ENCODE results near the gene HOXA5. TPM values are rescaled to one million over a fixed set of nuclear protein-coding genes. Genes with fewer than 3 reads are reported as not detected.
A peak's percentile ranks its signal among the peaks of the same experiment; 100 is the strongest.

The HOXA5 gene
- total RNA-seq, 1 experiment from 2014 or later, result 7.4 TPM

DNA sequence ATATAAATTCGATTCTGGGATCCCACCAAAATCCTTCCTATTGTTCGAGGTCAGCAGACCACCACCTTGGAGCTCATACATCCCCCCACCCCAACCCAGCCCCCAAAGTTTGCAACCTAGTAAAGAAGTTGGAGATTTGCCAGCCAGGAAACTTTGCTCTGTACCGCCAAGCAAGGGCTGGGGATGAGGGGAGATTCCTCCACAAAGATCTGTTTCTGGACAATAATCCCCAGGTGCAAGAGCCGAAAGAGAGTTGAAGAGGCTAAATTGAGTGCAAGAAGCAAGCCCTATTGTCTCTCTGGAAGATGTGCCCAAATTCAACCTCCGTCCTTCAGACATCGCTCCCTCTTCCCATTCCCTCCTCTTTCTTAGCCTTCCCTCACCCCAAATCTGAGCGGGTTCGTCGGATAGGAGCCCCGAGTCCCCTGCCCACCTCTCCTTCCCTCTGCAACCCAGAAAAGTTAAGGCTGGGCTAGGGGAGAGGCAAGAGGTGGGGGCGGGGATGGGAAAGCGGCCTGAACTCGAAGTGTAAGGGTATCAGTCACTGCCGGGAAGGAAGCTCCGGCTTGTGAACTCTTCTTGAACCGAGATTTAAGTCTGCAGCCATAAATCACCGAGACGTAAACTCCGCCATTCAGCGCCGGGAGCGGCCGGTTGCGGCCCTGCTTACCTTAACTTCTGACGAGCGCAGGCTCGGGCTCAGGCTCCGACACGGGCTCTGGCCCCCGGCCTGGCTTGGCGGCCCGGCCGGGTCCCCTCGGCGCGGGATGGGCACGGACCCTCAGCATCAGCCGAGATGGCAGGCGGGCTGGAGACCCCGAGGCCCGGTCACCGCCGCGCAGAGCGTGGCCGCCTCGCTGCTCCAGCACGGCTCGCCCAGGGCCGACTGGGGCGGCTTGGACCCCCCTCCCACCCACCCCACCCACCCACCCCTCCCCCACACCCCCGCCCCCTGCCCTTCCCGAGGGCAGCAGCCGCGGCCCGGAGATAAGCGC lies 30.2 kb downstream of the HOXA5 start:
- Mint-ChIP-seq H3K36me3 (ENCODE audit: insufficient read depth, unreplicated experiment) (peaks cover 20% of the 10 kb centered on the region), H3K9me3 (ENCODE audit: unreplicated experiment) (no peaks in the 10 kb centered on the region), H3K4me3 (ENCODE audit: unreplicated experiment) (peak overlapping the region; percentile 80), H3K27ac (ENCODE audit: low read depth, unreplicated experiment) (peak overlapping the region; percentile 90), H3K27me3 (ENCODE audit: insufficient read depth, unreplicated experiment) (no peaks in the 10 kb centered on the region), H3K4me1 (ENCODE audit: insufficient read depth, unreplicated experiment) (peaks cover 25% of the 10 kb centered on the region)
- no peak for TF ChIP-seq CTCF (IDR thresholded peaks at IDR 0.05; ENCODE audit: unreplicated experiment)
- intact Hi-C loops (cut with micrococcal nuclease), result no loop called here
- no TSS peak for BruUV-seq (replicated peaks)
- POLR2A ChIA-PET, result interaction anchor here (0.6 to 15.3 kb wide), 18 partner anchors 8 to 914 kb away, joined by 3 to 485 read pairs (median 6); partner anchors contain the start of genes HOXA1, HOXA5 and SKAP2
- peak; percentile 93 for DNase-seq (ENCODE audit: unreplicated experiment)
- CTCF ChIA-PET, result interaction anchor here (0.6 to 2.0 kb wide), 6 partner anchors 14 to 1172 kb away, joined by 3 to 6 read pairs (median 4); no protein-coding TSS in a partner anchor

DNA sequence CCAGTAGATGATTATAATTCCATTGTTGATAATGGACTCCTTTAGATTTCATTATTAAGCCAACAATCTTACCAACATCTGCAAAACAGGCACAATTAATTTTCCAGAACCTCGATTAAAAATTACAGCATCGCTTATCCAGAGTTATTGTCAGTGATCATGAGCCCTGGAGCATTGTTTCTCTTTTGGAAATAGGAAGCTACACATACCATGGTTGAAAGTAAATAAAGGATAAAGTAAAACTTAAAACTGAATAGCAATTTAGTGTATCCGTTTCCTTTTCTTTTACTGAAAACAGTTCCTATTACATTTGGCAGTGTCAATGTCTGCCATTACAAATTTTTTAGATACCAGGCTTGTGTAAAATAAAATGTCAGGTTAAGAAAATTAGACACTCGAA lies 31.1 kb downstream of the HOXA5 start:
- no TSS peak for BruUV-seq (replicated peaks)
- CTCF ChIA-PET, result interaction anchor here (0.6 to 1.5 kb wide), 5 partner anchors 13 to 1171 kb away, joined by 3 to 6 read pairs (median 4); no protein-coding TSS in a partner anchor
- Mint-ChIP-seq H3K4me3 (ENCODE audit: unreplicated experiment) (peak overlapping the region; percentile 80), H3K27ac (ENCODE audit: low read depth, unreplicated experiment) (peak overlapping the region; percentile 90), H3K27me3 (ENCODE audit: insufficient read depth, unreplicated experiment) (no peaks in the 10 kb centered on the region), H3K4me1 (ENCODE audit: insufficient read depth, unreplicated experiment) (peaks cover 30% of the 10 kb centered on the region), H3K9me3 (ENCODE audit: unreplicated experiment) (no peaks in the 10 kb centered on the region), H3K36me3 (ENCODE audit: insufficient read depth, unreplicated experiment) (peaks cover 29% of the 10 kb centered on the region)
- no peak for DNase-seq (ENCODE audit: unreplicated experiment)
- intact Hi-C loops (cut with micrococcal nuclease), result no loop called here
- POLR2A ChIA-PET, result interaction anchor here (0.8 to 15.3 kb wide), 12 partner anchors 8 to 914 kb away, joined by 3 to 485 read pairs (median 8); partner anchors contain the start of genes HOXA1, HOXA5 and SKAP2
- no peak for TF ChIP-seq CTCF (IDR thresholded peaks at IDR 0.05; ENCODE audit: unreplicated experiment)

DNA sequence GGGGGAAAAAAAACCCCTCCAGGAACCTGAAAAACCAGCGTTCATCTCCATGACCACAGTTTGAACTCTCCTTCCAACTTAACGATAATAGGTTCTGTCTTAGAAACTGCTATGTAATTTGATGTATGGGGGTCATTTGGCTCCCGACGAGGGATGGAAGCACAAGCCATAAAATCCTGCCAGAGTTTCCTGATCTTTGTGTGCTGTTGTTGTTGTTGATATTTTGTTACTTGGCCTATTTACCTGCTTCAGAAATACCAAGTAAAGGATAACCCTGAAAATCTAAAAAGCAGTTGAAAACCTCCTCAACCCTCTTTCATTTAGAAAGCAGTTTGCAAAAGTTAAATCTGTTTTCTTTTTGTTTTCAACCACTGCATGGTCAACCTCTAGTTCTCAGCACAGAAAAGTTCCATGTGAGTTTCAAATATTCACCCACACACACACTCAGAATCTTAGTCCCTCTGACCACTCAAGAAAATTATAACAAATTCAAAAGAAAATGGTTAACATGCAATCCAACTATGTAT lies 31.7 kb downstream of the HOXA5 start:
- peaks cover 31% of the 10 kb centered on the region for H3K36me3 Mint-ChIP-seq (ENCODE audit: insufficient read depth, unreplicated experiment)
- H3K27me3 Mint-ChIP-seq (ENCODE audit: insufficient read depth, unreplicated experiment), result no peaks in the 10 kb centered on the region
- POLR2A ChIA-PET, result interaction anchor here (0.6 to 15.3 kb wide), 11 partner anchors 10 to 255 kb away, joined by 3 to 485 read pairs (median 129); partner anchors contain the start of genes HOXA1, HOXA4, HOXA5 and SKAP2
- H3K4me1 Mint-ChIP-seq (ENCODE audit: insufficient read depth, unreplicated experiment), result peaks cover 31% of the 10 kb centered on the region
- intact Hi-C loops (cut with micrococcal nuclease), result loop anchor here (1.0 kb wide), 1 partner anchor 13 kb away; no protein-coding TSS in a partner anchor
- CTCF ChIA-PET, result interaction anchor here (0.6 to 1.9 kb wide), 6 partner anchors 19 to 258 kb away, joined by 3 to 9 read pairs (median 5); partner anchors contain the start of genes HOXA4 and HOXA5
- BruUV-seq (replicated peaks), result no TSS peak
- no peak for DNase-seq (ENCODE audit: unreplicated experiment)
- no peaks in the 10 kb centered on the region for H3K9me3 Mint-ChIP-seq (ENCODE audit: unreplicated experiment)
- no peak for TF ChIP-seq CTCF (IDR thresholded peaks at IDR 0.05; ENCODE audit: unreplicated experiment)
- H3K4me3 Mint-ChIP-seq (ENCODE audit: unreplicated experiment), result peak overlapping the region; percentile 80
- peak overlapping the region; percentile 90 for H3K27ac Mint-ChIP-seq (ENCODE audit: low read depth, unreplicated experiment)

Measured in MCF 10A (cell line).